Measurements from ENCODE around the gene GALNT17.
"Not testable (repeated sequence)": the region's sequence is repeated elsewhere in the genome, so short reads cannot be mapped to it uniquely, and the experiment has no call there.

The GALNT17 gene

GRCh38 chr7:71237945-71238344 is 106.0 kb downstream of the GALNT17 start:
- DNase-seq: no peak

GRCh38 chr7:71238581-71239295 is 106.8 kb downstream of the GALNT17 start:
- DNase-seq: no peak

- DNase-seq: no peak
Observed at GRCh38 chr7:71239586-71240268, 107.8 kb downstream of the GALNT17 start.

GRCh38 chr7:71243736-71244410 is 111.9 kb downstream of the GALNT17 start:
- no peak for DNase-seq

- no peak for DNase-seq
Observed at GRCh38 chr7:71245038-71245437, 113.1 kb downstream of the GALNT17 start.

- no peak for DNase-seq
Observed at GRCh38 chr7:71251706-71252105, 119.8 kb downstream of the GALNT17 start.

- DNase-seq: no peak
Observed at GRCh38 chr7:71254751-71255150, 122.8 kb downstream of the GALNT17 start.

GRCh38 chr7:71255537-71256178 is 123.7 kb downstream of the GALNT17 start:
- DNase-seq: no peak

GRCh38 chr7:71261066-71261465 is 129.1 kb downstream of the GALNT17 start:
- no peak for DNase-seq

GRCh38 chr7:71262834-71263233 is 130.9 kb downstream of the GALNT17 start:
- not testable (repeated sequence) for DNase-seq

GRCh38 chr7:71264005-71264404 is 132.1 kb downstream of the GALNT17 start:
- no peak for DNase-seq

- no peak for DNase-seq
Observed at GRCh38 chr7:71266912-71267311, 135.0 kb downstream of the GALNT17 start.

GRCh38 chr7:71267734-71268469 is 136.0 kb downstream of the GALNT17 start:
- DNase-seq: no peak

GRCh38 chr7:71270558-71270957 is 138.6 kb downstream of the GALNT17 start:
- DNase-seq: no peak

- no peak for DNase-seq
Observed at GRCh38 chr7:71271203-71271602, 139.3 kb downstream of the GALNT17 start.

- no peak for DNase-seq
Observed at GRCh38 chr7:71272509-71273490, 140.9 kb downstream of the GALNT17 start.

GRCh38 chr7:71278257-71278656 is 146.3 kb downstream of the GALNT17 start:
- DNase-seq: no peak

- DNase-seq: no peak
Observed at GRCh38 chr7:71281261-71281660, 149.3 kb downstream of the GALNT17 start.

- DNase-seq: no peak
Observed at GRCh38 chr7:71283802-71284201, 151.9 kb downstream of the GALNT17 start.

- no peak for DNase-seq
Observed at GRCh38 chr7:71285571-71286145, 153.7 kb downstream of the GALNT17 start.

- no peak for DNase-seq
Observed at GRCh38 chr7:71286336-71286735, 154.4 kb downstream of the GALNT17 start.

Measured in NCI-H1092 treated with DMSO at 0.1 percent for 48 hours (cell line).